SH-SY5Y (cell line): ENCODE results near the gene BCL11A.

Experiments used
- GATA2 ChIP-seq: IDR thresholded peaks from 2 replicates; pipeline ENCODE4 v1.6.1; 2011; ENCODE audit warnings: mild to moderate bottlenecking, low read depth, low read length
- GATA3 ChIP-seq: IDR thresholded peaks from 2 replicates; pipeline ENCODE4 v1.6.1; 2011; ENCODE audit warnings: low read depth, mild to moderate bottlenecking, low read length, moderate library complexity

GRCh38 chr2:60525899-60526298 is 27.6 kb downstream of the BCL11A start:
- TF ChIP-seq GATA2 (no peak), GATA3 (no peak)
